Esophagus (tissue), 2 donors: Measurements from ENCODE around the gene SPATA12. TPM values are rescaled to one million over a fixed set of nuclear protein-coding genes. Genes with fewer than 3 reads are reported as not detected.
A peak's percentile ranks its signal among the peaks of the same experiment; 100 is the strongest.

Experiments used
- H3K27ac ChIP-seq, 2 donors: one replicate each; pipeline ENCODE4 v1.5.1; 2013; ENCODE audit warnings: low read depth in 2 of 2, mild to moderate bottlenecking in 2 of 2, inconsistent platforms in 1 of 2, low read length in 1 of 2, moderate library complexity in 1 of 2
- H3K27me3 ChIP-seq, 2 donors: one replicate each; pipeline ENCODE4 v1.6.1; 2013; ENCODE audit warnings: low read length in 2 of 2, control low read depth in 1 of 2, mild to moderate bottlenecking in 1 of 2; ENCODE audit not compliant: insufficient read depth in 2 of 2, control insufficient read depth in 1 of 2
- H3K36me3 ChIP-seq, 2 donors: one replicate each; pipeline ENCODE4 v1.6.1; 2013; ENCODE audit warnings: low read length in 1 of 2; ENCODE audit not compliant: control insufficient read depth in 2 of 2, insufficient read depth in 2 of 2
- H3K4me1 ChIP-seq, 2 donors: one replicate each; pipeline ENCODE4 v1.6.1; 2013; ENCODE audit warnings: low read length in 1 of 2; ENCODE audit not compliant: control insufficient read depth in 2 of 2, insufficient read depth in 2 of 2
- H3K4me3 ChIP-seq, 2 donors: one replicate each; pipeline ENCODE4 v1.5.1; 2013; ENCODE audit warnings: low read length in 2 of 2, mild to moderate bottlenecking in 2 of 2, low read depth in 1 of 2, moderate library complexity in 1 of 2
- H3K9me3 ChIP-seq, 2 donors: one replicate each; pipeline ENCODE4 v1.6.1; 2013; ENCODE audit warnings: mild to moderate bottlenecking in 2 of 2, low read depth in 1 of 2, low read length in 1 of 2, moderate library complexity in 1 of 2; ENCODE audit not compliant: control insufficient read depth in 2 of 2, insufficient read depth in 1 of 2
- WGBS, 2 donors: extraction: QIAGEN DNeasy Blood & Tissue Kit; methylation state at CpG; one replicate each; pipeline ENCODE4 v1.1.7; 2013; 5-methylcytosine and 5-hydroxymethylcytosine counted together
- polyA plus RNA-seq, 2 donors: library from polyadenylated mRNA; stranded (reverse); fragments of 200-250 nt; gene quantifications; one replicate each; pipeline ENCODE4 v1.2.3, GENCODE V29; 2013
- donor health status: healthy with polysubstance abuse.
- donor health status: Bipolar disorder and iron deficiency.

SPATA12 gene, protein sequence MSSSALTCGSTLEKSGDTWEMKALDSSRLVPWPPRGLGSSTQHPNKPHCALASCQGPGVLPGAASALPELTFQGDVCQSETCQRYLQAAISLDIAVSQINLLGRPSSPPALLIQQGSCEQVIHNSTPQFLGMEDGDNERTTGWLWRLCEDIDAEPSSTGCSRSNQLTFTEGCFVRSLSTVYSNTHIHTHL
- polyA plus RNA-seq, result under 1 TPM; 0.02 to 0.05 TPM

GRCh38 chr3:57060089-57060821, at the start of gene SPATA12:
Gene SPATA12, plus strand, starts transcription at chr3:57060664. Its CDS starts 13,031 bp downstream, at chr3:57073695.
- H3K4me1 ChIP-seq, result peaks cover 3 to 17% of the 10 kb centered on the region in 2 donors
- H3K9me3 ChIP-seq, result no peaks in the 10 kb centered on the region
- no peak within 1 kb of the TSS for H3K4me3 ChIP-seq
- peak within 1 kb of the TSS; percentile 87 to 95 for H3K27ac ChIP-seq
- no peaks in the 10 kb centered on the region for H3K27me3 ChIP-seq
- no peaks in the 10 kb centered on the region for H3K36me3 ChIP-seq
- 39 to 48% methylated on average over 11 of the region's 11 CpGs for WGBS, 2 donors

- peaks cover 0 to 14% of the 10 kb centered on the region in 2 donors for H3K4me1 ChIP-seq
- 42 to 60% methylated on average over 13 of the region's 13 CpGs for WGBS, 2 donors
Measured at GRCh38 chr3:57011022-57011421, 49.4 kb upstream of the SPATA12 start.

DNA sequence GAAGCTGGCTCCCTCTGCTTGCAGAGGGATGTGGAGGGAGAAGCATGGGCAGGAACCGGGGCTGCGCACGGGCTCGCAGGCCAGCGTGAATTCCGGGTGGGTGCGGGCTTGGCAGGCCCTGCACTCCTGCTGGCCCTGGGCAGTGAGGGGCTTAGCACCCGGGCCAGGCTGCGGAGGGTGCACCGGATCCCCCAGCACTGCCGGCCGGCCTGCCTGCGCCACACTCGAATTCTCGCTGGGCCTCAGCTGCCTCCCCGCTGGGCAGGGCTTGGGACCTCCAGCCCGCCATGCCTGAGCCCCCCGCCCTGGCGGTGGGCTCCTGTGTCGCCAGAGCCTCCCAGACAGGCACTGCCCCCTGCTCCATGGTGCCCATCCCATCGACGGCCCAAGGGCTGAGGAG, 47.6 kb upstream of the SPATA12 start:
- no peaks in the 10 kb centered on the region for H3K27me3 ChIP-seq
- no peak overlapping the region for H3K4me3 ChIP-seq
- H3K9me3 ChIP-seq, result no peaks in the 10 kb centered on the region
- no peak overlapping the region for H3K27ac ChIP-seq
- H3K4me1 ChIP-seq, result peaks cover 0 to 6% of the 10 kb centered on the region in 2 donors
- H3K36me3 ChIP-seq, result peaks cover 0 to 4% of the 10 kb centered on the region in 2 donors
- WGBS, 2 donors, result 96 to 97% methylated on average over 22 of the region's 22 CpGs

More at GRCh38 chr3:57011022-57011421, 49.4 kb upstream of the SPATA12 start:
- peak overlapping the region in 1 of 2 donors; percentile 6 for H3K27ac ChIP-seq
- H3K27me3 ChIP-seq, result no peaks in the 10 kb centered on the region
- H3K4me3 ChIP-seq, result no peak overlapping the region
- no peaks in the 10 kb centered on the region for H3K36me3 ChIP-seq
- no peaks in the 10 kb centered on the region for H3K9me3 ChIP-seq

DNA sequence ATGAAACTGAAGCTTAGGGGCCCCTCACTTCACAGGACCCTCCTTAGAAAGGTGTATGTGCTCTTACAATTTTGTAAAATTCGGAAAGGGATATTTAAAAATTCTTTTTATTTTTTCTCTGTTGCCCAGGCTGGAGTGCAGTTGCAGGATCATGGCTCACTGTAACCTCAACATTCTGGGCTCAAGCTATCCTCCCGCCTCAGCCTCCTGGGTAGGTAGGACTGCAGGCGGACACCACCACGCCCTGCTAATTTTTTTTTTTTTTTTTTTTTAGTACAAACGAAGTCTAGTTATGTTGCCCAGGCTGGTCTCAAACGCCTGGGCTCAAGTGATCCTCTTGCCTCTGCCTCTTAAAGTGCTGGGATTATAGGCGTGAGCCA, 45.1 kb upstream of the SPATA12 start:
- no peak overlapping the region for H3K27ac ChIP-seq
- H3K4me1 ChIP-seq, result no peaks in the 10 kb centered on the region
- no peaks in the 10 kb centered on the region for H3K27me3 ChIP-seq
- no peak overlapping the region for H3K4me3 ChIP-seq
- no peaks in the 10 kb centered on the region for H3K9me3 ChIP-seq
- peaks cover 0 to 5% of the 10 kb centered on the region in 2 donors for H3K36me3 ChIP-seq
- WGBS, 2 donors, result 80 to 86% methylated on average over 7 of the region's 7 CpGs

DNA sequence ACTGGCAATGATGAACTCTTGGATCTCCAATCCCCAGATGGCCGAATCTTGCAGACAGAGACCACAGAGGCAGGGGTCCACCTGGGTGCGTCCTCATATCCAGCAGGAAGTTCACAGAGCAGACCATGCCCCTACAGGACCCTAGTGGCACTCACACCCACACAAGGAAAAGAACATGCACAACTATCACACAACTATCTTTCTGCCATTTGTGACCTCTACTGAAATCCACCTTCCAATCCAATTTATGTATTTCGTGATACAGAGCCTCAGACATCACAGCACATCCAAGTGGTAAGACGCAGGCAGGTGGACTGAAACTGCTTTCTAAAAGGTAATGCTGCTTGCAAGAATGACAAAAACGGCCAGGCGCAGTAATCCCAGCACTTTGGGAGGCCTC, 44.6 kb upstream of the SPATA12 start:
- H3K36me3 ChIP-seq, result peaks cover 0 to 7% of the 10 kb centered on the region in 2 donors
- no peaks in the 10 kb centered on the region for H3K9me3 ChIP-seq
- H3K27ac ChIP-seq, result no peak overlapping the region
- no peaks in the 10 kb centered on the region for H3K27me3 ChIP-seq
- 93% methylated on average over 6 of the region's 6 CpGs for WGBS, 2 donors
- no peak overlapping the region for H3K4me3 ChIP-seq
- H3K4me1 ChIP-seq, result no peaks in the 10 kb centered on the region

GRCh38 chr3:57017459-57017845, 43.0 kb upstream of the SPATA12 start:
- peaks cover 0 to 7% of the 10 kb centered on the region in 2 donors for H3K36me3 ChIP-seq
- no peaks in the 10 kb centered on the region for H3K9me3 ChIP-seq
- WGBS, 2 donors, result 67 to 76% methylated on average over 8 of the region's 8 CpGs
- no peak overlapping the region for H3K27ac ChIP-seq
- no peak overlapping the region for H3K4me3 ChIP-seq
- no peaks in the 10 kb centered on the region for H3K27me3 ChIP-seq
- H3K4me1 ChIP-seq, result no peaks in the 10 kb centered on the region

GRCh38 chr3:57018246-57018645, 42.2 kb upstream of the SPATA12 start:
- no peak overlapping the region for H3K27ac ChIP-seq
- no peaks in the 10 kb centered on the region for H3K9me3 ChIP-seq
- peaks cover 0 to 7% of the 10 kb centered on the region in 2 donors for H3K36me3 ChIP-seq
- H3K4me1 ChIP-seq, result no peaks in the 10 kb centered on the region
- H3K4me3 ChIP-seq, result no peak overlapping the region
- H3K27me3 ChIP-seq, result no peaks in the 10 kb centered on the region

- WGBS, 2 donors, result 92 to 94% methylated on average over 3 of the region's 3 CpGs
- Histone ChIP-seq H3K9me3 (no peaks in the 10 kb centered on the region), H3K27ac (no peak overlapping the region), H3K4me1 (no peaks in the 10 kb centered on the region), H3K27me3 (no peaks in the 10 kb centered on the region), H3K36me3 (peaks cover 0 to 7% of the 10 kb centered on the region in 2 donors), H3K4me3 (no peak overlapping the region)
Measured at GRCh38 chr3:57019057-57019456, 41.4 kb upstream of the SPATA12 start.

- no peaks in the 10 kb centered on the region for H3K9me3 ChIP-seq
- H3K4me3 ChIP-seq, result no peak overlapping the region
- WGBS, 2 donors, result 60 to 74% methylated on average over 3 of the region's 3 CpGs
- H3K36me3 ChIP-seq, result peaks cover 0 to 6% of the 10 kb centered on the region in 2 donors
- no peaks in the 10 kb centered on the region for H3K4me1 ChIP-seq
- H3K27ac ChIP-seq, result no peak overlapping the region
- H3K27me3 ChIP-seq, result no peaks in the 10 kb centered on the region
Measured at GRCh38 chr3:57025237-57025636, 35.2 kb upstream of the SPATA12 start.

GRCh38 chr3:57026944-57027343, 33.5 kb upstream of the SPATA12 start:
- H3K36me3 ChIP-seq, result peaks cover 0 to 2% of the 10 kb centered on the region in 2 donors
- H3K27me3 ChIP-seq, result no peaks in the 10 kb centered on the region
- H3K9me3 ChIP-seq, result no peaks in the 10 kb centered on the region
- H3K27ac ChIP-seq, result no peak overlapping the region
- WGBS, 2 donors, result 50 to 55% methylated on average over 2 of the region's 2 CpGs
- peaks cover 0 to 2% of the 10 kb centered on the region in 2 donors for H3K4me1 ChIP-seq
- no peak overlapping the region for H3K4me3 ChIP-seq
